HCT116 (cell line): ENCODE data around the gene KRTAP10-1. TPM values are rescaled to one million over a fixed set of nuclear protein-coding genes. Genes with fewer than 3 reads are reported as not detected.
"Not testable (repeated sequence)": the region's sequence is repeated elsewhere in the genome, so short reads cannot be mapped to it uniquely, and the experiment has no call there.

Experiments
- ATAC-seq: fragments of 200-7000 bp; cut with Tn5 transposase; 2 replicates; pipeline ENCODE4 v1.9.1; 2020; ENCODE audit warnings: mild to moderate bottlenecking, moderate library complexity
- BruUV-seq: library from RNA; stranded (reverse); fragments of 400-500 nt; replicated peaks from 2 replicates; lab custom pipeline; 2021; lab: Mats Ljungman, UMichigan
- CTCF ChIA-PET: fragments of 300-600 bp; sonication (Branson Sonifier 250); formaldehyde crosslinking; loops from one replicate; lab custom pipeline; 2021; ENCODE audit warnings: antibody characterized with exemption; lab: Charles Lee
- POLR2A ChIA-PET: fragments of 300-600, 350-600 bp; sonication (Branson Sonifier 250); formaldehyde crosslinking; loops from one replicate; lab custom pipeline; 2021; ENCODE audit warnings: antibody characterized with exemption; lab: Charles Lee
- RAD21 ChIA-PET, 2 experiments: fragments of 300-600 bp; sonication (Branson Sonifier 250); formaldehyde crosslinking; loops; one replicate each; lab custom pipeline; 2023; ENCODE audit warnings: low total read pairs in 2 of 2; ENCODE audit not compliant: uncharacterized antibody in 2 of 2, unreplicated experiment in 2 of 2, low non-redundant PET in 1 of 2; lab: Charles Lee
- DNase-seq: peaks from one replicate; pipeline ENCODE4 v3.0.0-alpha.2; 2010; ENCODE audit warnings: low read depth, low spot score
- H2AFZ ChIP-seq: fragments of 200-600 bp; shearing (Covaris generic), sonication (generic); 2 replicates; pipeline ENCODE4 v1.6.1; 2017; ENCODE audit warnings: low read depth, mixed run types, mixed read lengths, antibody characterized with exemption, low read length; ENCODE audit not compliant: poor library complexity, severe bottlenecking
- H3K27ac ChIP-seq: 2 replicates; pipeline ENCODE4 v1.5.1; 2012; ENCODE audit warnings: low read depth, low read length
- H3K27me3 ChIP-seq: fragments of 200-600 bp; sonication (generic); 2 replicates; pipeline ENCODE4 v1.6.1; 2016; ENCODE audit warnings: mixed run types, low read length, mixed read lengths; ENCODE audit not compliant: insufficient read depth
- H3K36me3 ChIP-seq, 2 experiments: fragments of 200-500 bp in 1 of 2; fragments of 200-600 bp in 1 of 2; sonication (Bioruptor generic) in 1 of 2; sonication (generic) in 1 of 2; 2 replicates each; pipeline versions ENCODE4 v1.5.1 to v1.6.1; 2014 to 2016; ENCODE audit warnings: low read length in 2 of 2, inconsistent platforms in 1 of 2, mixed read lengths in 1 of 2, mixed run types in 1 of 2; ENCODE audit not compliant: insufficient read depth in 2 of 2, control insufficient read depth in 1 of 2
- H3K4me1 ChIP-seq, 2 experiments: fragments of 200-600 bp in 1 of 2; sonication (generic) in 1 of 2; 2 replicates each; pipeline versions ENCODE4 v1.5.1 to v1.6.1; 2012 to 2017; ENCODE audit warnings: low read length in 2 of 2, inconsistent platforms in 1 of 2, mild to moderate bottlenecking in 1 of 2, mixed read lengths in 1 of 2, mixed run types in 1 of 2, moderate library complexity in 1 of 2; ENCODE audit not compliant: insufficient read depth in 2 of 2, control insufficient read depth in 1 of 2
- H3K4me2 ChIP-seq: fragments of 200-600 bp; sonication (generic); 2 replicates; pipeline ENCODE4 v1.6.1; 2017; ENCODE audit warnings: mixed run types, low read length, mixed read lengths
- H3K4me3 ChIP-seq, 2 experiments: fragments of 200-600 bp in 1 of 2; sonication (generic) in 1 of 2; replicated peaks in 1 of 2; 2 replicates each; pipeline ENCODE4 v1.5.1; 2011 to 2016; ENCODE audit warnings: low read length in 2 of 2, control low read depth in 1 of 2, low read depth in 1 of 2, mild to moderate bottlenecking in 1 of 2, mixed read lengths in 1 of 2, mixed run types in 1 of 2
- H3K79me2 ChIP-seq: fragments of 200-600 bp; sonication (generic); 2 replicates; pipeline ENCODE4 v1.6.1; 2017; ENCODE audit warnings: mild to moderate bottlenecking, mixed run types, low read length, moderate library complexity, mixed read lengths; ENCODE audit not compliant: insufficient read depth
- H3K9ac ChIP-seq: fragments of 200-600 bp; sonication (generic); 2 replicates; pipeline ENCODE4 v1.6.1; 2016; ENCODE audit warnings: low read length, mixed read lengths
- H3K9me2 ChIP-seq: fragments of 200-600 bp; sonication (generic), shearing (Covaris generic); 2 replicates; pipeline ENCODE4 v1.6.1; 2017; ENCODE audit warnings: mixed run types, mild to moderate bottlenecking, moderate library complexity; ENCODE audit not compliant: insufficient read depth
- H3K9me3 ChIP-seq, 2 experiments: fragments of 200-500 bp in 1 of 2; fragments of 200-600 bp in 1 of 2; sonication (Bioruptor generic) in 1 of 2; sonication (generic) in 1 of 2; 2 replicates each; pipeline ENCODE4 v1.6.1; 2014 to 2017; ENCODE audit warnings: low read length in 2 of 2, mixed read lengths in 2 of 2, inconsistent platforms in 1 of 2, low read depth in 1 of 2, mild to moderate bottlenecking in 1 of 2, mixed run types in 1 of 2, moderate library complexity in 1 of 2; ENCODE audit not compliant: control insufficient read depth in 1 of 2, insufficient read depth in 1 of 2
- H4K20me1 ChIP-seq: fragments of 200-600 bp; sonication (generic), shearing (Covaris generic); 2 replicates; pipeline ENCODE4 v1.6.1; 2017; ENCODE audit warnings: mixed run types, mild to moderate bottlenecking, moderate library complexity; ENCODE audit not compliant: insufficient read depth
- CBX3 ChIP-seq: IDR thresholded peaks from 2 replicates; pipeline ENCODE4 v1.6.1; 2012; ENCODE audit warnings: low read depth
- CEBPB ChIP-seq: IDR thresholded peaks from 2 replicates; pipeline ENCODE4 v1.6.1; 2012; ENCODE audit warnings: low read depth
- CTCF ChIP-seq, 3 experiments: fragments of 200-600 bp in 1 of 3; sonication (generic) in 1 of 3; IDR thresholded peaks in 2 of 3; conservative IDR thresholded peaks in 1 of 3; 2 replicates each; pipeline ENCODE4 v1.5.1; 2012 to 2017; ENCODE audit warnings: low read depth in 2 of 3, low read length in 2 of 3, antibody characterized with exemption in 1 of 3, borderline replicate concordance in 1 of 3, control low read depth in 1 of 3, mild to moderate bottlenecking in 1 of 3, mixed read lengths in 1 of 3, mixed run types in 1 of 3, moderate library complexity in 1 of 3; ENCODE audit not compliant: insufficient read depth in 1 of 3
- EGR1 ChIP-seq: IDR thresholded peaks from 2 replicates; pipeline ENCODE4 v1.6.1; 2012; ENCODE audit warnings: low read depth
- ELF1 ChIP-seq: IDR thresholded peaks from 2 replicates; pipeline ENCODE4 v1.6.1; 2012; ENCODE audit warnings: low read depth, borderline replicate concordance
- EZH2 ChIP-seq: fragments of 200-600 bp; sonication (generic); IDR thresholded peaks from 2 replicates; pipeline ENCODE4 v1.6.1; 2017; ENCODE audit warnings: antibody characterized with exemption, mixed run types
- EZH2phosphoT487 ChIP-seq: fragments of 200-600 bp; IDR thresholded peaks from 2 replicates; pipeline ENCODE4 v1.6.1; 2018; ENCODE audit warnings: antibody characterized with exemption, borderline replicate concordance
- FOSL1 ChIP-seq: IDR thresholded peaks from 2 replicates; pipeline ENCODE4 v1.6.1; 2012; ENCODE audit warnings: low read depth
- JUND ChIP-seq: IDR thresholded peaks from 2 replicates; pipeline ENCODE4 v1.6.1; 2012
- POLR2A ChIP-seq: IDR thresholded peaks from 2 replicates; pipeline ENCODE4 v1.7.0; 2011; ENCODE audit warnings: borderline replicate concordance; ENCODE audit not compliant: insufficient read depth, insufficient read length; ENCODE audit errors: extremely low read depth
- POLR2AphosphoS5 ChIP-seq: IDR thresholded peaks from 2 replicates; pipeline ENCODE4 v1.6.1; 2011; ENCODE audit warnings: mild to moderate bottlenecking, low read depth, low read length, moderate library complexity
- RAD21 ChIP-seq: IDR thresholded peaks from 2 replicates; pipeline ENCODE4 v1.6.1; 2012; ENCODE audit warnings: low read depth, mild to moderate bottlenecking
- SRF ChIP-seq: IDR thresholded peaks from 2 replicates; pipeline ENCODE4 v1.6.1; 2012; ENCODE audit warnings: low read depth
- ZFX ChIP-seq: fragments of 450-650 bp; IDR thresholded peaks from 2 replicates; pipeline ENCODE4 v1.6.1; 2017
- intact Hi-C: fragments of 100-400 bp; cut with micrococcal nuclease; formaldehyde crosslinking; loops from 2 replicates; pipeline ENCODE4 v1.10.0; 2022
- total RNA-seq: library from RNA; stranded (reverse); gene quantifications from one replicate; pipeline ENCODE4 v1.2.1, GENCODE V29; 2021; ENCODE audit not compliant: unreplicated experiment
- TF ChIP-seq, protein P1 (sequence below): IDR thresholded peaks from 2 replicates; pipeline ENCODE4 v1.6.1; 2011; ENCODE audit warnings: mild to moderate bottlenecking, low read length, moderate library complexity; ENCODE audit not compliant: insufficient replicate concordance; ENCODE audit errors: extremely low read depth
- TF ChIP-seq, protein P2 (sequence below): IDR thresholded peaks from 2 replicates; pipeline ENCODE4 v1.6.1; 2012
- TF ChIP-seq, protein P3 (sequence below): IDR thresholded peaks from 2 replicates; pipeline ENCODE4 v1.6.1; 2012

KRTAP10-1 gene
- total RNA-seq, 1 experiment from 2014 or later = not detected

DNA sequence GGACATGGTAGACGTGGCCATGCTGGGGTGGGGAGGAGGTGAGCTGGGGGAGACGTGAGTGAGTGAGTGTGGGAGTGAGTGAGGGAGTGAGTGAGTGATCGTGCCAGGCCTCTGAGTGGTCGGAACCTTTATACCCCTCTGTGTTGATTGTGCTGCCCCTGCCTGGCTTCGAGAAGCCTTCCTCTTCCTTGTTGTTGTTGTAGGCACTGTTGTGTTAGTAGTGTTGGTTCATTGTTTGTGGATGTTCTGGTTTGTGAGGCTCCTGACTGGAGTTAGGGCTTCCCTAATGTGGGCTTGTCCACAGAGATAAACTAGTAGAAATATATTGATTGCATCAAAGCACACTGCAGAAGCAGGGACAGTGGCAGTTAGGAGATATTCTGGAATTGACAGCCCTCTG, 18.7 kb upstream of the KRTAP10-1 start, which contains the start of gene KRTAP10-3:
TSS of gene KRTAP10-3 (minus strand) at position 101 of the 400 bp plus-strand sequence. CDS start at position 21, 80 bp downstream.
- Histone ChIP-seq H3K9me3 (no peaks in the 10 kb centered on the region), H3K9me2 (no peaks in the 10 kb centered on the region), H4K20me1 (no peaks in the 10 kb centered on the region)
- no TSS peak for BruUV-seq
- TF ChIP-seq CTCF (IDR thresholded peaks at IDR 0.05 in 2 of 3, conservative IDR thresholded peaks at IDR 0.05 in 1 of 3; ENCODE audit: borderline replicate concordance in 1 of 3, insufficient read depth in 1 of 3, low read depth in 2 of 3, low read length in 2 of 3) (no peak), CBX3 (no peak), CEBPB (no peak), RAD21 (no peak), ZFX (no peak), JUND (no peak), POLR2AphosphoS5 (no peak), EZH2phosphoT487 (no peak), EZH2 (no peak), POLR2A (no peak), EGR1 (no peak), FOSL1 (no peak), SRF (no peak), ELF1 (no peak)
- TF ChIP-seq, protein P1, sequence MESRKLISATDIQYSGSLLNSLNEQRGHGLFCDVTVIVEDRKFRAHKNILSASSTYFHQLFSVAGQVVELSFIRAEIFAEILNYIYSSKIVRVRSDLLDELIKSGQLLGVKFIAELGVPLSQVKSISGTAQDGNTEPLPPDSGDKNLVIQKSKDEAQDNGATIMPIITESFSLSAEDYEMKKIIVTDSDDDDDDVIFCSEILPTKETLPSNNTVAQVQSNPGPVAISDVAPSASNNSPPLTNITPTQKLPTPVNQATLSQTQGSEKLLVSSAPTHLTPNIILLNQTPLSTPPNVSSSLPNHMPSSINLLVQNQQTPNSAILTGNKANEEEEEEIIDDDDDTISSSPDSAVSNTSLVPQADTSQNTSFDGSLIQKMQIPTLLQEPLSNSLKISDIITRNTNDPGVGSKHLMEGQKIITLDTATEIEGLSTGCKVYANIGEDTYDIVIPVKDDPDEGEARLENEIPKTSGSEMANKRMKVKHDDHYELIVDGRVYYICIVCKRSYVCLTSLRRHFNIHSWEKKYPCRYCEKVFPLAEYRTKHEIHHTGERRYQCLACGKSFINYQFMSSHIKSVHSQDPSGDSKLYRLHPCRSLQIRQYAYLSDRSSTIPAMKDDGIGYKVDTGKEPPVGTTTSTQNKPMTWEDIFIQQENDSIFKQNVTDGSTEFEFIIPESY = no peak
- TF ChIP-seq, protein P2, sequence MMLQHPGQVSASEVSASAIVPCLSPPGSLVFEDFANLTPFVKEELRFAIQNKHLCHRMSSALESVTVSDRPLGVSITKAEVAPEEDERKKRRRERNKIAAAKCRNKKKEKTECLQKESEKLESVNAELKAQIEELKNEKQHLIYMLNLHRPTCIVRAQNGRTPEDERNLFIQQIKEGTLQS = no peak
- TF ChIP-seq, protein P3, sequence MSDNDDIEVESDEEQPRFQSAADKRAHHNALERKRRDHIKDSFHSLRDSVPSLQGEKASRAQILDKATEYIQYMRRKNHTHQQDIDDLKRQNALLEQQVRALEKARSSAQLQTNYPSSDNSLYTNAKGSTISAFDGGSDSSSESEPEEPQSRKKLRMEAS = no peak
- TF ChIP-seq, all 23 proteins: peak for 0
- Histone ChIP-seq H3K4me3 (no peak within 1 kb of the TSS), H3K9ac (no peak within 1 kb of the TSS), H3K79me2 (no peaks in the 10 kb centered on the region), H3K27me3 (no peaks in the 10 kb centered on the region; the same call in 1 of the 2 replicates), H3K4me1 (no peaks in the 10 kb centered on the region), H3K27ac (no peak within 1 kb of the TSS), H3K4me2 (no peak within 1 kb of the TSS), H2AFZ (no peak within 1 kb of the TSS), H3K36me3 (no peaks in the 10 kb centered on the region)
- ChIA-PET CTCF (no interaction called here), RAD21 (no interaction called here), POLR2A (no interaction called here)
- intact Hi-C loops = no loop called here
- ATAC-seq (no peak), DNase-seq (no peak)

DNA sequence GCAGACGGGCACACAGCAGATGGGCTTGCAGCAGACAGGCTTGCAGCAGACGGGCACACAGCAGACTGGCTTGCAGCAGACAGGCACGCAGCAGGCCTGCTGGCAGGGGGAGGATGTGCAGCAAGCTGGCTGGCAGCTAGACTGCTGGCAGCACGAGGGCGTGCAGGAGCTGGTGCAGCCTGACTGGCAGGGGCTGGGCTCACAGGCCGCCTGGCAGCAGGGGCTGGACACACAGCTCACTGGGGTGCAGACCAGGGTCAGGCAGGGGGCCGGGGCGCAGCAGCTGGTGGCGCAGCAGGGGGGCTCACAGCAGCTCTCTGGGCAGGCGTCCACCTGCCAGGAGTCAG, 18.3 kb upstream of the KRTAP10-1 start:
- H3K27ac ChIP-seq, RAD21 ChIA-PET, H3K9me3 ChIP-seq, BruUV-seq, H3K4me3 ChIP-seq, H3K4me1 ChIP-seq, intact Hi-C loops, H4K20me1 ChIP-seq, POLR2A ChIA-PET, H3K79me2 ChIP-seq, DNase-seq, H3K27me3 ChIP-seq, H2AFZ ChIP-seq, ATAC-seq, H3K9ac ChIP-seq, H3K9me2 ChIP-seq, CTCF ChIA-PET, H3K36me3 ChIP-seq, H3K4me2 ChIP-seq: not testable (repeated sequence)
